H1 (cell line): Measurements from ENCODE around the gene TRPT1. TPM values are rescaled to one million over a fixed set of nuclear protein-coding genes. Genes with fewer than 3 reads are reported as not detected.

Experiments used
- CTCF ChIA-PET: fragments of 300-600 bp; sonication (Branson Sonifier 250); formaldehyde crosslinking; loops from one replicate; lab custom pipeline; 2021; ENCODE audit not compliant: partially characterized antibody; lab: Charles Lee
- POLR2A ChIA-PET: fragments of 300-600 bp; sonication (Branson Sonifier 250); formaldehyde crosslinking; loops from one replicate; lab custom pipeline; 2021; ENCODE audit warnings: inconsistent platforms; ENCODE audit not compliant: partially characterized antibody; lab: Charles Lee
- DNase-seq, 2 experiments: peaks; one replicate each; pipeline versions ENCODE4 v3.0.0 to v3.0.0-alpha.2; 2010 to 2022; ENCODE audit warnings: low spot score in 2 of 2, low read depth in 1 of 2, mixed read lengths in 1 of 2
- FAIRE-seq: peaks from 2 replicates; lab custom pipeline; 2011; peaks lifted over from hg19 to GRCh38; lab: Jason Lieb, UNC
- H2AFZ ChIP-seq: 2 replicates; pipeline ENCODE4 v1.8.1; 2012; ENCODE audit warnings: low read length, inconsistent platforms
- H2AK5ac ChIP-seq: 2 replicates; pipeline ENCODE4 v1.6.1; 2013; ENCODE audit warnings: low read depth, low read length
- H2BK120ac ChIP-seq: replicated peaks from 2 replicates; pipeline ENCODE3; 2013; ENCODE audit warnings: low read depth, low read length, inconsistent platforms
- H2BK12ac ChIP-seq: 2 replicates; pipeline ENCODE4 v1.6.1; 2013; ENCODE audit warnings: low read depth, low read length
- H2BK15ac ChIP-seq: 2 replicates; pipeline ENCODE4 v1.6.1; 2013; ENCODE audit warnings: low read length
- H2BK20ac ChIP-seq: 2 replicates; pipeline ENCODE4 v1.6.1; 2013; ENCODE audit warnings: low read length
- H2BK5ac ChIP-seq: 2 replicates; pipeline ENCODE4 v1.6.1; 2013; ENCODE audit warnings: low read depth, low read length
- H3K14ac ChIP-seq: 2 replicates; pipeline ENCODE4 v1.6.1; 2013; ENCODE audit warnings: inconsistent platforms; ENCODE audit not compliant: insufficient read length
- H3K18ac ChIP-seq: 2 replicates; pipeline ENCODE4 v1.6.1; 2013; ENCODE audit warnings: low read length; ENCODE audit errors: extremely low read depth
- H3K23ac ChIP-seq: 2 replicates; pipeline ENCODE4 v1.6.1; 2013; ENCODE audit warnings: inconsistent platforms; ENCODE audit not compliant: insufficient read length
- H3K23me2 ChIP-seq: 2 replicates; pipeline ENCODE4 v1.6.1; 2013; ENCODE audit warnings: low read depth, low read length
- H3K27ac ChIP-seq: 2 replicates; pipeline ENCODE4 v1.6.1; 2011; ENCODE audit warnings: low read depth, low read length, inconsistent platforms
- H3K27me3 ChIP-seq, 4 experiments: replicated peaks in 1 of 4; 1 replicate in 1 of 4; 2 replicates in 3 of 4; pipeline versions ENCODE4 v1.6.1 to v1.8.1; 2011 to 2013; ENCODE audit warnings: low read length in 3 of 4, mild to moderate bottlenecking in 3 of 4, inconsistent platforms in 2 of 4, mixed read lengths in 2 of 4, moderate library complexity in 1 of 4; ENCODE audit not compliant: control insufficient read depth in 3 of 4, insufficient read depth in 3 of 4; ENCODE audit errors: extremely low read depth in 1 of 4
- H3K36me3 ChIP-seq, 4 experiments: 2 replicates each; pipeline versions ENCODE4 v1.6.1 to v1.8.1; 2011 to 2013; ENCODE audit warnings: mild to moderate bottlenecking in 4 of 4, low read length in 3 of 4, moderate library complexity in 2 of 4, control low read depth in 1 of 4, inconsistent platforms in 1 of 4; ENCODE audit not compliant: insufficient read depth in 4 of 4, control insufficient read depth in 2 of 4
- H3K4ac ChIP-seq: replicated peaks from 2 replicates; pipeline ENCODE3; 2013; ENCODE audit warnings: low read length, low read depth, mixed read lengths, inconsistent platforms; ENCODE audit not compliant: insufficient read length
- H3K4me1 ChIP-seq, 4 experiments: replicated peaks in 1 of 4; 1 replicate in 1 of 4; 2 replicates in 3 of 4; pipeline versions ENCODE4 v1.6.1 to v1.8.1; 2011 to 2013; ENCODE audit warnings: low read length in 3 of 4, inconsistent platforms in 2 of 4, mixed read lengths in 1 of 4; ENCODE audit not compliant: insufficient read depth in 4 of 4, control insufficient read depth in 3 of 4
- H3K4me2 ChIP-seq, 2 experiments: 2 replicates each; pipeline versions ENCODE4 v1.6.1 to v1.8.1; 2011 to 2013; ENCODE audit warnings: low read depth in 2 of 2, low read length in 2 of 2, control low read depth in 1 of 2, inconsistent platforms in 1 of 2, mild to moderate bottlenecking in 1 of 2; ENCODE audit not compliant: insufficient read depth in 1 of 2
- H3K4me3 ChIP-seq, 4 experiments: fragments of 200-600, 300-600 bp in 1 of 4; sonication (generic), shearing (Covaris generic), sonication (Bioruptor Twin) in 1 of 4; 2 replicates each; pipeline versions ENCODE4 v1.5.1 to v1.8.1; 2011 to 2016; ENCODE audit warnings: low read length in 4 of 4, low read depth in 3 of 4, control low read depth in 2 of 4, inconsistent platforms in 2 of 4, mild to moderate bottlenecking in 2 of 4, mixed read lengths in 1 of 4, moderate library complexity in 1 of 4; ENCODE audit not compliant: insufficient read depth in 2 of 4; ENCODE audit errors: extremely low read depth in 1 of 4
- H3K56ac ChIP-seq: replicated peaks from 2 replicates; pipeline ENCODE3; 2013; ENCODE audit warnings: low read depth, mild to moderate bottlenecking, mixed read lengths, low read length, inconsistent platforms; ENCODE audit not compliant: insufficient read length
- H3K79me1 ChIP-seq: 2 replicates; pipeline ENCODE4 v1.6.1; 2013; ENCODE audit warnings: low read depth, low read length, control low read depth
- H3K79me2 ChIP-seq, 2 experiments: 2 replicates each; pipeline versions ENCODE4 v1.6.1 to v1.8.1; 2012 to 2013; ENCODE audit warnings: low read length in 2 of 2, mild to moderate bottlenecking in 2 of 2, inconsistent platforms in 1 of 2; ENCODE audit not compliant: insufficient read depth in 2 of 2, control insufficient read depth in 1 of 2
- H3K9ac ChIP-seq, 4 experiments: replicated peaks in 1 of 4; 1 replicate in 1 of 4; 2 replicates in 3 of 4; pipeline versions ENCODE4 v1.6.1 to v1.8.1; 2011 to 2013; ENCODE audit warnings: low read depth in 3 of 4, low read length in 3 of 4, control low read depth in 2 of 4, mild to moderate bottlenecking in 2 of 4, moderate library complexity in 2 of 4, inconsistent platforms in 1 of 4; ENCODE audit errors: extremely low read depth in 1 of 4
- H3K9me3 ChIP-seq, 2 experiments: 2 replicates each; pipeline versions ENCODE4 v1.6.1 to v1.8.1; 2012 to 2013; ENCODE audit warnings: mild to moderate bottlenecking in 2 of 2, moderate library complexity in 2 of 2, control low read depth in 1 of 2, inconsistent platforms in 1 of 2, low read depth in 1 of 2, low read length in 1 of 2, mixed read lengths in 1 of 2; ENCODE audit not compliant: insufficient read depth in 2 of 2
- H4K20me1 ChIP-seq, 2 experiments: replicated peaks in 1 of 2; 2 replicates each; pipeline versions ENCODE3 to v1.8.1; 2011 to 2013; ENCODE audit warnings: inconsistent platforms in 2 of 2, low read length in 2 of 2, mild to moderate bottlenecking in 1 of 2; ENCODE audit not compliant: insufficient read depth in 2 of 2, control insufficient read depth in 1 of 2
- H4K5ac ChIP-seq: 2 replicates; pipeline ENCODE4 v1.6.1; 2013; ENCODE audit warnings: low read length, low read depth, mixed read lengths, inconsistent platforms; ENCODE audit not compliant: insufficient read length
- H4K8ac ChIP-seq: 2 replicates; pipeline ENCODE4 v1.8.0; 2013; ENCODE audit warnings: mild to moderate bottlenecking, moderate library complexity, low read length, inconsistent platforms; ENCODE audit not compliant: insufficient read depth; ENCODE audit errors: extremely low read depth
- H4K91ac ChIP-seq: replicated peaks from 2 replicates; pipeline ENCODE3; 2013; ENCODE audit warnings: low read length, mixed read lengths, inconsistent platforms; ENCODE audit not compliant: insufficient read length
- CEBPB ChIP-seq: IDR thresholded peaks from 2 replicates; pipeline ENCODE4 v1.6.1; 2012; ENCODE audit warnings: low read depth, low read length
- CHD1 ChIP-seq: IDR thresholded peaks from 2 replicates; pipeline ENCODE4 v1.6.1; 2012; ENCODE audit warnings: low read depth, low read length, improper control_type of control experiment
- CTCF ChIP-seq, 3 experiments: IDR thresholded peaks; 1 replicate in 2 of 3; 2 replicates in 1 of 3; pipeline versions ENCODE4 v1.5.1 to v1.6.1; 2011; ENCODE audit warnings: low read length in 3 of 3, mild to moderate bottlenecking in 3 of 3, inconsistent platforms in 2 of 3, low read depth in 1 of 3, moderate library complexity in 1 of 3; ENCODE audit not compliant: insufficient read depth in 1 of 3; ENCODE audit errors: control extremely low read depth in 1 of 3
- HDAC6 ChIP-seq: IDR thresholded peaks from one replicate; pipeline ENCODE4 v1.7.1; 2012; ENCODE audit warnings: low read depth, mild to moderate bottlenecking, inconsistent platforms, low read length, moderate library complexity
- KDM1A ChIP-seq: fragments of 200-600, 300-600 bp; sonication (generic); IDR thresholded peaks from 2 replicates; pipeline ENCODE4 v1.7.1; 2016; ENCODE audit warnings: mild to moderate bottlenecking, low read length, borderline replicate concordance
- NRF1 ChIP-seq: IDR thresholded peaks from 2 replicates; pipeline ENCODE4 v1.6.1; 2011; ENCODE audit warnings: mild to moderate bottlenecking, low read depth, low read length, improper control_type of control experiment
- RXRA ChIP-seq: IDR thresholded peaks from 2 replicates; pipeline ENCODE4 v1.6.1; 2011; ENCODE audit warnings: low read depth, mild to moderate bottlenecking, low read length, moderate library complexity; ENCODE audit not compliant: insufficient read depth
- TAF1 ChIP-seq: IDR thresholded peaks from 2 replicates; pipeline ENCODE4 v1.6.1; 2011; ENCODE audit warnings: mild to moderate bottlenecking, low read depth, low read length
- TEAD4 ChIP-seq: IDR thresholded peaks from 2 replicates; pipeline ENCODE4 v1.6.1; 2012; ENCODE audit warnings: low read depth, low read length, inconsistent platforms, mixed read lengths
- WGBS, 2 experiments: shearing (Covaris generic) in 1 of 2; methylation state at CpG; one replicate each; pipeline versions ENCODE4 v1.1.6 to v1.1.7; 2013 to 2015; ENCODE audit warnings: low lambda C conversion rate in 2 of 2, mixed read lengths in 2 of 2, inconsistent platforms in 1 of 2, low coverage in 1 of 2, missing lambda C conversion rate in 1 of 2; ENCODE audit not compliant: insufficient replicate concordance in 2 of 2, insufficient coverage in 1 of 2, insufficient read length in 1 of 2; ENCODE audit errors: extremely low coverage in 1 of 2, missing lambda C conversion rate in 1 of 2; 5-methylcytosine and 5-hydroxymethylcytosine counted together
- polyA plus RNA-seq, 7 experiments: library from polyadenylated mRNA; depleted of rRNA in 3 of 7; stranded (reverse) in 5 of 7; unstranded in 2 of 7; fragments of >200 nt in 5 of 7; fragments of 200-250 nt in 2 of 7; gene quantifications; 1 replicate in 5 of 7; 2 replicates in 1 of 7; 4 replicates in 1 of 7; pipeline versions ENCODE4 v1.2.1 to v1.2.3, GENCODE V29; 2011 to 2013; ENCODE audit warnings: missing spikeins in 2 of 7, mixed read lengths in 2 of 7
- total RNA-seq: library from RNA; stranded (reverse); fragmentation: NEBNext Ultra II Directional; extraction: Animal tissue kit (Norgen Biotek cat#: 25700); gene quantifications from 2 replicates; pipeline ENCODE4 v1.2.1, GENCODE V29; 2021

Gene TRPT1
- total and polyA plus RNA-seq, 2 of the 8 experiments (the other 6 are each of a cell fraction or from before 2014, with no cell fraction given): 34.5 to 74.6 TPM

- H3K9ac ChIP-seq: no peak overlapping the region
- H3K18ac ChIP-seq: no peak overlapping the region
- no peak for TF ChIP-seq RXRA
- TF ChIP-seq CHD1: no peak
- TF ChIP-seq KDM1A: no peak
- TF ChIP-seq CTCF (IDR thresholded peaks at IDR 0.05; ENCODE audit: control extremely low read depth in 1 of 3, insufficient read depth in 1 of 3, low read depth in 1 of 3, low read length in 3 of 3): no peak
- TF ChIP-seq NRF1: no peak
- no peak for TF ChIP-seq TAF1
- no peak for TF ChIP-seq CEBPB
- TF ChIP-seq HDAC6: no peak
- no peak for TF ChIP-seq TEAD4
- no peak overlapping the region for H3K4ac ChIP-seq
- H2BK5ac ChIP-seq: no peak overlapping the region
- no peaks in the 10 kb centered on the region; the same call in 1 of the 2 replicates for H3K23me2 ChIP-seq
- 90% methylated on average over 9 of the region's 9 CpGs; no CpG with 5 or more reads in 1 of the 2 experiments for WGBS, 2 experiments
- no peak overlapping the region for H4K8ac ChIP-seq
- no peak overlapping the region for H3K56ac ChIP-seq
- no peaks in the 10 kb centered on the region for H3K9me3 ChIP-seq
- peaks cover 0 to 15% of the 10 kb centered on the region in 2 experiments; a peak in 3 of 4 replicates for H3K79me2 ChIP-seq
- no peaks in the 10 kb centered on the region for H3K4me1 ChIP-seq
- ChIA-PET POLR2A (interaction anchor here (1.0 to 4.4 kb wide), 5 partner anchors 10 to 49 kb away, joined by 3 to 21 read pairs (median 4); partner anchors contain the start of genes FERMT3 and STIP1), CTCF (interaction anchor here (1.1 to 1.9 kb wide), 5 partner anchors 8 to 50 kb away, joined by 3 to 9 read pairs (median 4); partner anchors contain the start of gene FERMT3)
- DNase-seq: no peak
- no peak overlapping the region for H2BK12ac ChIP-seq
- peaks cover 10% of the 10 kb centered on the region for H3K79me1 ChIP-seq
- no peak overlapping the region for H3K4me2 ChIP-seq
- H3K23ac ChIP-seq: no peak overlapping the region
- no peak overlapping the region for H3K4me3 ChIP-seq
- no peak overlapping the region for H2AFZ ChIP-seq
- no peak overlapping the region for H2BK20ac ChIP-seq
- FAIRE-seq: no peak
- no peak overlapping the region for H2BK120ac ChIP-seq
- H2BK15ac ChIP-seq: no peak overlapping the region
- peaks cover 51 to 91% (median 81%) of the 10 kb centered on the region in 4 experiments for H3K36me3 ChIP-seq
- no peaks in the 10 kb centered on the region for H3K27me3 ChIP-seq
- no peak overlapping the region for H4K5ac ChIP-seq
- H3K14ac ChIP-seq: no peak overlapping the region
- H4K20me1 ChIP-seq: peaks cover 9 to 28% of the 10 kb centered on the region in 2 experiments
- no peak overlapping the region for H3K27ac ChIP-seq
- H4K91ac ChIP-seq: no peak overlapping the region
- H2AK5ac ChIP-seq: no peak overlapping the region
These were observed 29.4 kb downstream of the TRPT1 start for GRCh38 chr11:64196626-64197025.
